Hematopoietic multipotent progenitor cell treated with erythropoietin and hydrocortisone succinate and interleukin-3 and kit ligand, for 17 days (in vitro differentiated cells): ENCODE data around the gene GNB5.
"Not testable (repeated sequence)": the region's sequence is repeated elsewhere in the genome, so short reads cannot be mapped to it uniquely, and the experiment has no call there.

Source experiments
- DNase-seq: peaks from one replicate; pipeline ENCODE4 v3.0.0-alpha.2; 2015; ENCODE audit warnings: low spot score

Gene GNB5

GRCh38 chr15:52191207-52191606, at the start of gene GNB5:
Gene GNB5, minus strand, starts transcription at chr15:52191392. Its CDS starts 6,716 bp downstream, at chr15:52184676.
- no peak for DNase-seq

GRCh38 chr15:52240166-52240565, 49.0 kb upstream of the GNB5 start:
- DNase-seq = no peak

DNA sequence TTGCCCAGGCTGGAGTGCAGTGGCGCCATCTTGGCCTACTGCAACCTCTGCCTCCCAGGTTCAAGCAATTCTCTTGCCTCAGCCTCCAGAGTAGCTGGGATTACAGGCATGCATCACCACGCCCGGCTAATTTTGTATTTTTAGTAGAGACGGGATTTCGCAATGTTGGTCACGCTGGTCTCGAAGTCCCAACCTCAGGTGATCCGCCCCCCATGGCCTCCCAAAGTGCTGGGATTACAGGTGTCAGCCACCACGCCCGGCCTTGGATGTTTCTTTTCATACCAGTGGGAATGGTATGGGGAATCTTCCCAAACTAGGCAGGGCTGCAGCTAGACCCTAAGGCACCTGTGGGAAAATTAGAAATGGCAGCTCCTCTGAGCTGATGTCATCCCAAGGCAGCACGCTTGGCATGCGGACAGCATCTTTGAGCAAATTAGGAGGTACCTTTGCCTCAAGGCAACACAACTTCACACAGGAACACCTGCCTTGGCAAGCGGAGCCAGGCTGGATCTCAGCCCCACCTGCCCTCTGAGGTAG, 47.9 kb upstream of the GNB5 start:
- not testable (repeated sequence) for DNase-seq

GRCh38 chr15:52238149-52238548, 47.0 kb upstream of the GNB5 start:
- DNase-seq = no peak

- no peak for DNase-seq
Measured at GRCh38 chr15:52236013-52236412, 44.8 kb upstream of the GNB5 start.

DNA sequence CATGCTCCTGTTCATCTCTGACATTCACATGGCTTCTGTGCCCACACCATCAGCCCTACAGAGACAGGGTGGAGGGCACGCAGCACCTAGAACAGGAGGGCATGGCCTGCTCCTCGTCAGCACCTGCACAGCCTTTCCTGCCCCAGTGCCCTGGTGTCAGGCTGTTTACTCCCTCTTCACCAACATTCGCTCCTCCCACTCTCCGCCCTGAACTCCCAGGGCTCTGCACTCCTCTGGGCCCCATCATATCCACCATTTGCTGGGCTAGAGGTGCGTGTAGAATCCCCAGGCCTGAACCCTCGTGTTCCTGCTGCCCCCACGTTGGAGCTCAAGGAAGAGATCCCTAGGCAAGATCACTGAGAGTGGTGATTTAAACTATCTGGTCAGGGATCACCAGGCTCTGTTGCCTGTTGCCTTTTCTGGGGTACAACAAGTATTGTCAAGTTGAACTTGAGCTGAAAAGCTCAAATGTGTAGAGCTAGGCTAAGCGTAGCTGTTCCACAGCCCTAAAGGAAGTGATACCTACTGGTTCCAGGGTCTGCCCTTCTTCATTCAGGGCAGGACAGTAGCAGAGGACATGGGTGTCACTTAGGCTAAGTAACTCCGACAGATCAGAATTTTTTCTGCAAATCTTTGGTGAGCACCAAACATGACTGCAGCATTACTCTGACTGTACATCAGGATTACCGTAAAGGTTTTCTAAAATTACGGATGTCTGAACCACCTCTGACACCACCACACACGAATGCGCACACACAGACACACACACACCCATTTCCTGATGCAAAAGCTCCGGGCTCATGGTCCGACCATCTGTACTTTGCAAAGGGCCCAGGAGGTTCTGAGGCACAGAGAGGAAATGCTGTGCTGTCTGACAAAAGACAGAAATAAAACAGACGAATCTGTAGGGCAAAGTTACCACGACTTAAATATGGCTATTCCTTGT, 43.7 kb upstream of the GNB5 start:
- DNase-seq = no peak

DNA sequence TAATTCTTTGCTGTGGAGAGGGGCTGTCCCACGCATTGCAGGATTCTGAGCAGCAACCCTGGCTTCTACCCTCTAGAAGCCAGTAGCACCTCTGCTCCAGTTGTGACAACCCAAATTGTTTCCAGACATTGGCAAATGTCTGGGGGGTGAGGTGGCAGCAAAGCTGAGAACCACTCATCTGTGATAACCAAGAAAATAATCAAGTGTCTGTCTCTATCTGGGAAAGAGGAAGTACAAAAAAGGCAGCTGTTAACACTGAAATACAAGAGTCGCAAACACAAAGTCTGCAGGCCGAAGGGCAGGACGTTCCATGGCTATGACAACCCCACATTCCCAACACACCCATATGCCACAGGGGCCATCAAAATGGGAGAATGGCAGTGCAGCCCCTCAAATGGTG, 42.2 kb upstream of the GNB5 start:
- no peak for DNase-seq

DNA sequence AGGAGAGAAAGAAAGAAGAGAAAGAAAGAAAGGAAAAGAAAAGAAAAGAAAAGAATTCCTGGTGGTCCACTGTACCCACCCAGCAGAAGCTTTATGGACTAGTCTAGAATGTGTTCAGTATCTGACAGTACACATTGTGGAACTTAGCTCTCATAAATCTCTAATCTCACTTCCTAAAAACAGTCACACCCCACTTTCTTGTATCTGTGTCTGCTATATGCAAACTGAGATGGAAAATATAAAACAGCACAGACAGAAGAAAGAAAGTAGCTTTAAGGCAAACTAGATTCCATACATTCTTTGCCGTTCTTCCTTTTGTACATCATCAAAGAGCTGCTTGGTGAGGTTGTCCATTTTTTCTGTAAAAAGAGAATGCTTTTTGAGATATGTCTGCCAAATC, 41.1 kb upstream of the GNB5 start:
- no peak for DNase-seq

GRCh38 chr15:52230073-52230472, 38.9 kb upstream of the GNB5 start:
- DNase-seq = no peak

DNA sequence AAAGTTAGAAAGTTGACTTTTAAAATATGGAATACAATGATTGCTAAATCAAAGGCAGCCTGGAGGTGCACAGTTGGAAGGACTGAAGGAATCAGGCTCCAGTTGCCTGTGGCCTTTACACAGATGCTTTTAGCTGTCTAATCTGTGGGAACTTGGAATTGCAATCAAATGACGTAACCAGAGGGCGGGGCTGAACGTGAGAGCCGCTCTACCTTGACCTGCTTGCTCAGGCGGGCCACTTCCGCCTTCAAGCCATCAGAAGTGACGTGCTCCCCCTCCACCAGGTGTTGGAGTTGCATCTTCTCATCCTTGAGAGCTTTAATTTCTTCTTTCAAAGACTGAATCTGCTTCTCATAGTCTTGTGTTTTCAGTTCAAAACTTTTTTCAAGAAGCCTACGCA, 37.7 kb upstream of the GNB5 start:
- DNase-seq = no peak

DNA sequence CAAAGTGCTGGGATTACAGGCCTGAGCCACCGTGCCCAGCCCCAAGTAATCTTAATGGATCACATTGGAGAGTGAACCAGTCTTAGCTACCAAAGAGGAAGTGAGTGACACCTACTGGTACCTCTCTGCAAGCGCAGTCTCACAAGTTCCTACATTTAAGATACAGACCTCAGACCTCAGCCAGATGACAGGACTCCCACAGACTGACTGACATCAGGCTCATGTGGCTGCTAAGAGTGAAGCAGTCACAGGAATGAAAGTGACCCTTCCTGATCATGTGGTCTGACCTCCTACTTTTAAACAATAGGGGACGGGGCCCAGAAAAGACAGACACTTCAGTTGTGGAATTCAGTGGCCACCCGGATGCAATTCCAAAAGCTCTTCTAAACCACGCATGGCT, 36.3 kb upstream of the GNB5 start:
- DNase-seq = peak; percentile 44

DNA sequence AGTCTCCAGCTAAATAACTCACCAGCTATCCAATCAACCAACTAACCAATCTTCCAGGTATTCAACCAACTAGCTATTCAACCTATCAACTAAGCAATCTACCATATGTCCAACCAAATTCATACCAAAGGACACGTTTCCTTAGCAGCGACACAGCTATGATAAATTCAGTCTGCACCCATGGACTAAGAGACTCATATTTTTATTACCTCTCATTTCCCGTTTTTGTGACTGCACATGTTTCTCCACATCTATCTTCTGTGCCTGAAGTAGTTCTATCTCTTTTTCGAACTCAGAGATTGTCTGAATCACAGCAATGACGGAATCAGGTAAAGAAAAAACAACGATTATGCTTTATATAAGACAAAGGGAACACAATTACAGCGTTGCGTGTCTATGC, 34.0 kb upstream of the GNB5 start:
- no peak for DNase-seq

GRCh38 chr15:52224211-52224610, 33.0 kb upstream of the GNB5 start:
- DNase-seq = no peak

GRCh38 chr15:52221730-52222129, 30.5 kb upstream of the GNB5 start:
- no peak for DNase-seq

GRCh38 chr15:52220937-52221660, 29.9 kb upstream of the GNB5 start:
- DNase-seq = no peak

DNA sequence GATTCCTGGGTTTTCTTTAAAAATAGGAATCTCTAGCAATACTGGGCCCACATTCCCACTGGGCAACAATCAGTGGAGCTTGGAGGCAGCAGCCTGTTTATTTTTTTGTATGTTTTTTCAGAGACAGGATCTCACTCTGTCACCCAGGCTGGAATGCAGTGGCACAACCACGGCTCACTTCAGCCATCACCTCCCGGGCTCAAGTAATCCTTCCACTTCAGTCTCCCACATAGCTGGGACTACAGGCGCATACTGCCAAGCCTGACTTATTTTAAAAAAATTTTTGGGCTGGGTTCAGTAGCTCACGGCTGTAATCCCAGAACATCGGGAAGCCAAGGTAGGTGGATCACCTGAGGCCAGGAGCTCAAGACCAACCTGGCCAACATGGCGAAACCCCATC, 29.1 kb upstream of the GNB5 start:
- no peak for DNase-seq

DNA sequence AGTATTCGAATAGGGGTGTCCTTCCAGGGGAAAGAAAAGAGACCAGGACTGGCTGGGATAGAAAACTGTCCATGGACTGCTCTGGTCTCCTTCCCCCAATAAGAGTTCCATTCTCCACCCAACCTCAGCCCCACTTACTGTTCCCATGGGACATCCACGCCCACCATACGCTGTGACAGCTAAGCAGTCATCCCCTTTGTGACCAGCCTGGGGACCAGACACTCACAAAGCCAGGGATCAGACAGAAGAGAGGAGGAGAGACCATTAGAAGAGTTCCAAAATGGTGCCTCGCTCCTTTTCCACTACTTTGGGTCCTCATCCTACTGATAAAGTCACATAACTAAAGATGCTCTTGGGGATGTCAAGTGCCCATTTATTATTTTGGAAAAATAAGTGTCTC, 27.6 kb upstream of the GNB5 start:
- no peak for DNase-seq

DNA sequence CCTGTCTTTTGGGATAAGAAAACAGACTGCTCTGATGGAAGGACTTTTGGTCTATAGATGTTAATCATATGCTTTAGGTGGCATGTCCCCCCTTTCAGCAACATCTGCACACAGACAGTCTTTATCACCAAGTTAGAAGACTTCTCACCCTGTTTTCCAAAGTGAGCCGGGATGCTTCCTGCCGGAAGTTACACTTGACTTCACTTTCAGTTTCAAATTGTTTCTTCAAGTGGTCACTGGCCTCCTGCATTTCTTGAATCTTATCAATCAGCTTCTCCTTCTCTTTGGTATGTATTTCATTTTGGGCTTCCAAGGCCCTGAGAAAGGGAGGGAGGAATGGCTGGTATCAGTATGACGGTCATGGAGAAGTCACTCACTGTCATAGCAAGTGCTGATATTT, 27.2 kb upstream of the GNB5 start:
- no peak for DNase-seq

GRCh38 chr15:52217186-52217585, 26.0 kb upstream of the GNB5 start:
- no peak for DNase-seq

DNA sequence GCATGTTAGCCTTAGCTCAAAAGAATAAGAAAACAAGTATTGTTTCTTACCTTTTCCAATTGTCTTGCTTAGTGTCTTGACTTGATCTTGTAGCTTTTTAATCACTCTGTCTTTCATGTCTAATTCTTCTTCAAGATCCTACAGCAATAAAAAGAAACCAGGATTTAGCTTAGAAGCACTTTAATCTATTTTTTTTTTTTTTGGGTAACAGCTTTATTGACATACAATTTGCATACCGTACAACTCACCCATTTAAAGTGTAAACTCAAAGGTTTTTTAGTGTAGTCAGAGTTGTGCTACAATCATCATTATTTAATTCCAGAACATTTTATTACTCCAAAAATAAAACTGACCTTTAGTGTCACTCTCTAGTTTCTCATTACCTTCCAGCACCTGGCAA, 23.4 kb upstream of the GNB5 start:
- no peak for DNase-seq

GRCh38 chr15:52213206-52213605, 22.0 kb upstream of the GNB5 start:
- no peak for DNase-seq

GRCh38 chr15:52208306-52208946, 17.2 kb upstream of the GNB5 start:
- DNase-seq = peak; percentile 14

- no peak for DNase-seq
Measured at GRCh38 chr15:52207191-52207590, 16.0 kb upstream of the GNB5 start.
